HG03342 (cell line): ENCODE results near the gene ZNF469.
"Not testable (repeated sequence)": the region's sequence is repeated elsewhere in the genome, so short reads cannot be mapped to it uniquely, and the experiment has no call there.

Source experiments
- ATAC-seq: cut with Tn5 transposase; IDR thresholded peaks from one replicate; pipeline ENCODE4 v1.9.1; 2021; ENCODE audit warnings: mild to moderate bottlenecking, moderate library complexity; ENCODE audit not compliant: unreplicated experiment

The ZNF469 gene

DNA sequence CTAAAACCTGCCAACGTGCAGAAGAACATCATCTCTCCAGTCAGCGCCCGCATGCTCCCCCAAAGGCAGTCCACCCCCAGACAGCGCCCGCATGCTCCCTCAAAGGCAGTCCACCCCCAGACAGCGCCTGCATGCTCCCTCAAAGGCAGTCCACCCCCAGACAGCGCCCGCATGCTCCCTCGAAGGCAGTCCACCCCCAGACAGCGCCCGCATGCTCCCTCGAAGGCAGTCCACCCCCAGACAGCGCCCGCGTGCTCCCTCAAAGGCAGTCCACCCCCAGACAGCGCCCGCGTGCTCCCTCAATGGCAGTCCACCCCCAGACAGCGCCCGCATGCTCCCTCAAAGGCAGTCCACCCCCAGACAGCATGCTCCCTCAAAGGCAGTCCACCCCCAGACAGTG is 22.4 kb upstream of the ZNF469 start:
- ATAC-seq, result not testable (repeated sequence)

DNA sequence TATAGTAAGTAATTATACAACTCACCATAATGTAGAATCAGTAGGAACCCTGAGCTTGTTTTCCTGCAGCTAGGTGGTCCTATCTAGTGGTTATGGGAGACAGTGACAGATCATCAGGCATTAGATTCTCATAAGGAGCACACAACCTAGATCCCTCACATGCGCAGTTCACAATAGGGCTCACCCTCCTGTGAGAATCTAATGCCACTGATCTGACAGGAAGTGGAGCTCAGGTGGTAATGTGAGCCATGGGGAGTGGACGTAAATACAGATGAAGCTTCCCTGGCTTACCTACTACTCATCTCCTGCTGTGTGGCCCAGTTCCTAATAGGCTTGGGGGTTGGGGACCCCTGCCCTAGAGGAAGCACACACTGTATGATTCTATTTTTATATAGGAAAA is 21.8 kb upstream of the ZNF469 start:
- no peak for ATAC-seq

DNA sequence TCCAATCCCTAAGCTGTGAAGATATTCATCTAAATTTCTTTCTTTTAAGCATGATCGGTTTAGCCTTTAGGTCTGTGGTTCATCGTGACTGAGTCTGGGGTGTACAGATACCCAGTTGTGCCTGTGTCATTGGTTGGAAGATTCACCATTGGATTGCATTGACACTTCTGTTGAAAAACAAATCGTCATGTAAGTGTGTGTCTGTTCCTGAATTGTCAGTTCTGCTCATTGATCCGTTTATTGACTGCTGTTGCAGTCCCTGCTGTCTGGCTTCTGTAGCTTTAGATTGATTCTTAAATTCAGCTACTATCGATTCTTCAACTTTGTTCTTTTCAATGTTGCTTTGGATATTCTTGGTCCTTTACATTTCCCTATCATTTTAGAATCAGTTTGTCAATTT is 21.0 kb upstream of the ZNF469 start:
- no peak for ATAC-seq

DNA sequence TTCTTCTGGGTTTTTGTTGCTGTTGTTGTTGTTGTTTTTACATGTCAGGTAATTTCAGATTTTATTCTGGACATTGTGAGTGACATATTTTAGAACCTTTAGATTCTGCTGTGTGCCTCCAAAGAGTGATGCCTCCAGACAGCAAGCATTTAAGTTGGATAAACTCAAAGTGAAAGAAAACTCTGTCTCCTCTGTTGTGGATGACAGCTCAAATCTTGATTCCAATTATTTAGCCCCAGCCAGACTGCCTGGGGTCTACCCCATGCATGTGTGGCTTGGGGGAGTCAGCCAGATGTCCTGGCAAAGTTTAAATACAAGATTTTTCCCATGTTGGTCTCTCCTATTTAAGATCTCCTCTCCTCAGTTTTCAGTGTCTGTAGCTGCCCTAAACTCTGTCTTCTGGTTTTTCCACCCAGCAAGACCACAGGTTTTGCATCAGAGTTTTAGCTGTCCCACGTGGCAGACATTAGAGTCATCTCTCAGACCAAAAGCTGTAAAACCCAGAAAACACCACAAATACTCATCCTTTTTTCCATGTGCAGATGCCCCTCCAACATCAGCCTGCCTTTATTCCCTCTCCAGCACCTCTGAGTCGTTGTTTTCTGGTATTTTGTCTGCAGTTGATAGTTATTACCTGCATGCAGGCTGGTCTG is 19.4 kb upstream of the ZNF469 start:
- ATAC-seq, result no peak

DNA sequence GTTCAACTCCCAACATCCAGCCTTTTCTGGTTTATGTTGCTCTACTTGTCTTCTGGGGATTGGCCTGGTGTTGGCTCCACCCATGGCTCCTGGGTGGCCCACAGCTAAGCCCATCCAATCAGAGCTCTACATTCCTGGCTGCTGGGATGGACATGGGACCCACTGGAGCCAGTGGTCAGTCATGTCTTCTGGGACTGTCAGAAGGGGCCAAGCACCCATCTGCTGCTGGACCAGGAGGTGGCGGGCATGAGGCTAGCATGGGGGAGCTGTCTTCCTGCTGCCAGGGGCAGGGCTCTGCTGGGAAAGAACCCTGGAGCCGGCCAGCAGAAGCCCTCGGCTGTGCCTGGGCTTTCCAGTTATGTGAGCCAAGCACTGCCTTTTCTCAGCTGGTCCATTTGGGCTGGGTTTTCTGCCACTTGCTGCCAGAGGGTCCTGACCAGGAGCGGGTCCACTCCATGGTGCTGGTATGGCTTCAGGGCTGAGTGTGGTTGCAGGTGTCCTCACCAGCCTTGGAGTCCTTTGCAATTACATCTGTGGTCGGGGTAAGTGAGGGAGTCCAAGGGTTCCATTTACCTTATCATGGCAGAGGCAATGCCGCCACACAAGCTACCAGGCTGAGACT is 17.4 kb upstream of the ZNF469 start:
- no peak for ATAC-seq

DNA sequence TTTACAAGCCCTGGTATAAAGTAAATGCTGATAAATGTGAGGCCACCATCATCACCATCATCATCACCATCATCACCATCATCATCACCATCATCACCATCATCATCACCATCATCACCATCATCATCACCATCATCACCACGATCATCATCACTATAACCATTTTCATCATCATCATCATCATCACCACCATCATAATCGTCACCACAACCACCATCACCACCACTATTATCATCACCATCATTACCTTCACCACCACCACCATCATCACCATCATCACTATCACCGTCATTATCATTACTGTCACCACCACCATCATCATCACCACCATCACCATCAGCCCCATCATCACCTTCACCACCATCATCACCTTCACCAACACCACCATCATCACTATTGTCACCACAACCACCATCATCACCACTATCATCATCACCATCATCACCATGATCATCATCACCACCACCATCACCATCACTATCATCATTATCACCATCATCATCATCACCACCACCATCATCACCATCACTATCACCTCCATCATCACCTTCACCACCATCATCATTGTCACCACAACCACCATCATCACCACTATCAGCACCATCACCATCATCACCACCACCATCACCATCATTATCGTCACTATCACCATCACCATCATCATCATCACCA is 16.6 kb upstream of the ZNF469 start:
- no peak for ATAC-seq

DNA sequence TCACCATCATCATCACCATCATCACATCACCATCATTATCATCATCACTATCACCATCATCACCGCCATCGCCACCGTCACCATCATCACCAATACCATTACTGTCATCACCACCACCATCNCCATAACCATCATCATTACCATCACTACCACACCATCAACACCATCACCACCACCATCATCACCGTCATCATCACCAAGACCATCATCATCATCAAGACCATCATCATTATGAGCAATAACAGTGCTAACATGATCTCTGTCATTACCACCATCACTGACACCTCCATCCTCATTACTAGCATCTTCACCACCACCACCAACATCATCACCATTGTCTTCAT is 16.1 kb upstream of the ZNF469 start:
- no peak for ATAC-seq

DNA sequence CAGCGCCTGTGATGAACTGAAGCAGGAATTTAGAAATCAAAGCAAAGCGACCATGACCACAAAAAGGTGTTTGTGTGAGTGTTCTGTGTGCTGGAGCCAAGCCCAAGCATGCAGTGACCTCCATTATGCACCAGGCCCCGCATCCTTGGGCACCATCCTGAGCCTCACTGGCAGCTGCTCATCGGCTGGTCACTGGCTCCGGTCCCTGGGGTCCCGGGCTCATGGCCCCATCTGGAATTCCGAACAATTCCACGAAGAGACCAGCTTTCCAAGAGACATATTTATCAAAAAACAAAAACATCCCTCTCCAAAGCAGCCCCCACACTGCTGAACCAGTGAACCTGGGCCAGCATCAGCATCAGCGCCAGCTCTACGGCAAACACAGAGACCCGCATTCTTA is 15.2 kb upstream of the ZNF469 start:
- ATAC-seq, result no peak

DNA sequence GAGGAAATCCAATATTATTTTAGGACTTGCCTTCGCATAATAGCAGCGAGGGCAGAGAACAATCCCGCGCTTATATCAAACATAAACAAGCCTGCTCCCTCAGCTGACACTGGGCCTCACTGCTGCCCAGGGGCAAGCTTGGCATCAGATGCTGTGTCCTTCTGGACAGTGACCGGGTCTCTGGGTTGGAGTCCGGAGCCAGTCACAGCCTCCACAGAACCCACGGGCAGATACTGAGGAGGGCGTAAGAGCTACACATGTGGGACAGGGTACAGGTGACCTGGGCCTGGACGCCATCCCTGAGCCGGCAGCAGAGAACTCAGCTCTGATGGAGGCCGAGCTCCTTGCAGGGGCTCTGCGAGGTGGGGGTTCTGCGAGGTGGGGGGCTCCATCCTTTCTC is 14.7 kb upstream of the ZNF469 start:
- ATAC-seq, result no peak

DNA sequence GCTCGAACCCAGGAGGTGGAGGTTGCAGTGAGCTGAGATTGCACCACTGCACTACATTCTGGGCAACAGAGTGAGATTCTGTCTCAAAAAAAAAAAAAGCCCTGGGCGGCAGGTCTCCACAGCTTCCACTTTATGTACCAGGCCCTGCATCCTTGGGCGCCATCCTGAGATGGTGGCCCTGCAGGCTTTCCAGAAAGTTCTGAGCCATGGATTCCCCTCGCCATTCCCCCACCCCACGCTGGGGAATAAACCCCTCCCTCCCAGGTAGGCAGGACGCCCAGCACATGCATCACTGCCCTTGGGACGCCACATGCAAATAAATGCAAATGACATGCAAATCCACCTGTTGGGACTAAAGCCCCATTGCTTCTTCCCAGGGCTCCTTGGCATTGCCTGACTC is 13.8 kb upstream of the ZNF469 start:
- no peak for ATAC-seq

DNA sequence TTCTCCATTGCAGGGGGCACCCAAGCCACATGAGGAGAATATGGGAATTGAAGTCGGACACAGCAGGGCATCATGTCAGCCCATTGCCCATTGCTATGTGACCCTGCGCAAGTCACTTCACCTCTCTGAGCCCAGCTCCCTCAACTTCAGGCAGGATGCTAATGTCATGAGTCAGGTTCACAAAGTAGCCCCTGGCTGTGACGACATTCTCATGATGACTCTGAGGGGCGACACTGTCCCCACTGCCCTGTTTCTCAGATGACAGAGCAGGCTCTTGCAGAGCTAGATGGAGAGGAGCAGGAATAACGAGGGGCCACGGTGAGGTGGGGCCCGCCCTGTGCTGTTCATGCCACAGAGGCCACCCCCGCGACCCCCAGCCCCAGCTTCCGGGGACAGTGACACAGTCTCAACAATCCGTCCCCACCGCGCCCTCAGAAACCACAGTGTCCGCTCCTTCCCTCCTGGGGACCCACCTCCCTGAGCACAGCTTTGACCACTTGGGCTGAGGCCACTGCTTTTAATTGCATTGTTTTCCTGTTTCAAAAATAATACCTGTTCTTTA is 13.2 kb upstream of the ZNF469 start:
- ATAC-seq, result no peak

DNA sequence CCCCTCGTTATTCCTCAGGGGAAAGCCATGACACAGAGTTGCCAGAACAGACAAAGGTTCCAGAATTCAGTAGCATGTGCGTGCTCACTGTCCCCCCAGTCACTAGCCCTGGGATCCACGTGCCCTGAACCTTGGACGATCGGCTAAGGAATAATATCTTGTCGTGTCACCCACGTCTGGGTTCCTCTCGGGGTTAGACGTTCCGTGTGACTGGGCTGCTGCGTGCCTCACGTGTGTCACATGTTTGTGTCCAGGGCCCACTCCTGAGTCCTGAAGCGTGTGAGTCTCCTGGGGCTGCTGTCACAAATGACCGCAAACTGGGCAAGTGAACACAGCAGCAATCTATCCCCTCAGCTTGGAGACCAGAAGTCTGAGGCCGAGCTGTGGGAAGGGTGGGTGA is 12.4 kb upstream of the ZNF469 start:
- no peak for ATAC-seq

DNA sequence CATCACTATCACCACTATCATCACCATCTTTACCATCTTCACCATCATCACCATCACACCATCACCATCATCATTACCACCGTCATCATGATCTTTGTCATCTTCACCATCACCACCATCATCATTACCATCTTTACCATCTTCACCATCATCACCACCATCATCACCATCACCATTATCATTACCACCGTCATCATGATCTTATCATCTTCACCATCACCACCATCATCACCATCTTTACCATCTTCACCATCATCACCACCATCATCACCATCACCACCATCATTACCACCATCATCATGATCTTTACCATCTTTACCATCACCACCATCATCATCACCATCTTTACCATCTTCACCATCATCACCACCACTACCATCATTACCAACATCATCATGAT is 10.2 kb upstream of the ZNF469 start:
- no peak for ATAC-seq

DNA sequence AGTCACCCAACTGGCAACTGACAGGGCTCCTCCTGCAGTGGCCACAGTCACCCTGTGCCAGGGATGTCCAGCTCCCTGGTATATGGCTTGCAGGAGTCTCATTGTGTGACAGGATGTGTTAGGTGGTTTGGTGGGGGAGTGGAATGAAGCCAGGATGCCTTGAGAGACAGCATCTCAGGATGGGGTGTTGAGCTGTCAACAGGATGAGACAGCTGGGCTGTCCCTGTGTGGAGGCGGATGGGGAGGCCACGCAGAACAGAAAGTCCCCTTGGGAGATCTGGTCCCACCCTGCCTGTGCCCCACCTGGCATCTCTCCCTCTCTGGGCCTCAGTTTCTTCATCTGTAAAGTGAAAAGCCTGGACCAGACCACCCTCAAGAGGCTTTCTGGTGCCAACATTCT is 9.5 kb upstream of the ZNF469 start:
- ATAC-seq, result no peak

DNA sequence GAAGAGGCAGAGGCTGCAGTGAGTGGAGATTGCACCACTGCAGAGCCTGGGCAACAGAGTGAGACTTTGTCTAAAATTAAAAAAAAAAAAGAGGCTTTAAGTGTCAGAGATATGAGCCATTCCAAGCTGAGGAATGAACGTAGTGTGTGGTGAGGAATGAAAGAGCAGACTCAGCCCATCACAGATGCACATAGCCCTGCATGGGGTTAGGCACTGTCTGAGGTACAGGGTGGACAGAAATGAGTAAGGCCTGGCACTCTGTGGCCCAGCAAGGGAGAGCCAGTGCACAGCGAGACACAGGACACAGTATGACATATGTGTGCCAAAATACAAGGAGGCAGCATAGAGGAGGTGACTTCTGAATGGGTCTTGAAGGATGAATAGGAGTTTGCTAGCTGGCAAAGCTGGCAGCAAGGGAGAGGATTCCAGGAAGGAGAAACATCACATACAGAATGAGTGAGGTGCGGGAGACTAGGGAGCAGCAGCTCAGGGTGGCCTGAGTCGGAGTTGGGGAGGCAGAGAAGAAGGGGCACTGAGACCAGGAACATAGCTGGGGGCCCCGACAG is 8.7 kb upstream of the ZNF469 start:
- ATAC-seq, result no peak

DNA sequence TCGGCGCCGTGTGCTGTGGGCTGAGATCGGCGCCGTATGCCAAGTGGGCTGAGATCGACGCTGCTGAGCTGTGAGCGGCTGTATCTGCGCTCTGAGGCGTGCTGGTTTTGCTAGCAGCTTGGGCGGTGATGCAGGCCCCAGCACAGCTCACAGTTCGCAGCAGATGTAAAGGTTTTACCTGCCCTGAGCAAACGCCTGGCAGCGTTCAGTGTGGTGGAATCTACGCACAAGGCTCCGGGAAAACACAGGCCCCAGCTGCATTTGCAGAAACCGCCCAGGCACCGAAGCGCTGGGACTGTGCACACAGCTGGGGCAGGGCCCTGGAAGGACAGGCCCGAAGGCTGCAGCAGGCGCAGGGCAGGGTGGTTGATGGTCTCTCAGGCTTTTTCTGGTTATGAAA is 8.0 kb upstream of the ZNF469 start:
- no peak for ATAC-seq

DNA sequence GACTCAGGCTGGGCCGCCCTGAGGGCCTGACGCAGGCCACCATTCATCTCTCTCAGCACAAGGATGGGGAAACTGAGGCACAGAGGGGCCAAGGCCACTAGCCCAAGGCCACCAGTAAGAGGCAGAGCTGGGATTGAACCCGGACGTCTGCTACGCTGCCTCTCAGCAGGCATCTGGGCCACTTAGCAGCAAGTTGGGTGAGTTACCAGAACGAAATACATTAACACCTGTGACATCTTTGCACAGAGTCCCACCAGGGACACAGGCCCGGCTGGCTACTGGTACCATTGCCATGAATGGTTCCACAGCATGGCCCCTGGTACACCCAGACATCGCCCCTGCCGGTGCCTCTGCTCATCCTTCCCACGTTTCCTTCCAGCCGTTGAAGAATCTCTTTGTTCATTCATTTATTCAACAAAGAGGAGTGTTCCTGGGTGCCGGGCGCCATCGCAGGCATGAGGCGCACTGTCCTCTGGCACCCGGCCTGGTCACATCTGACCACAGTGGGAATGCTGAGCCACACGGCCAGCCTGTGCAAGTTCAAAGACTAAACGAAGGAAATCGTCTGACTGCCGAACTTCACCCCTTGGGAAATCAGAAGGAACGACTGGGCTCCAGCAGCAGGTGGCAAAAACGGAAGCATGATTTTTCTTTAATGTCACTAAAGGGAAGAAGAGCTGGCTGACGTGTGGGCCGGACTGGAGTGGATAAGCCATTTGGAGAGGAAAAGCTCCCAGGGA is 7.4 kb upstream of the ZNF469 start:
- ATAC-seq, result no peak

DNA sequence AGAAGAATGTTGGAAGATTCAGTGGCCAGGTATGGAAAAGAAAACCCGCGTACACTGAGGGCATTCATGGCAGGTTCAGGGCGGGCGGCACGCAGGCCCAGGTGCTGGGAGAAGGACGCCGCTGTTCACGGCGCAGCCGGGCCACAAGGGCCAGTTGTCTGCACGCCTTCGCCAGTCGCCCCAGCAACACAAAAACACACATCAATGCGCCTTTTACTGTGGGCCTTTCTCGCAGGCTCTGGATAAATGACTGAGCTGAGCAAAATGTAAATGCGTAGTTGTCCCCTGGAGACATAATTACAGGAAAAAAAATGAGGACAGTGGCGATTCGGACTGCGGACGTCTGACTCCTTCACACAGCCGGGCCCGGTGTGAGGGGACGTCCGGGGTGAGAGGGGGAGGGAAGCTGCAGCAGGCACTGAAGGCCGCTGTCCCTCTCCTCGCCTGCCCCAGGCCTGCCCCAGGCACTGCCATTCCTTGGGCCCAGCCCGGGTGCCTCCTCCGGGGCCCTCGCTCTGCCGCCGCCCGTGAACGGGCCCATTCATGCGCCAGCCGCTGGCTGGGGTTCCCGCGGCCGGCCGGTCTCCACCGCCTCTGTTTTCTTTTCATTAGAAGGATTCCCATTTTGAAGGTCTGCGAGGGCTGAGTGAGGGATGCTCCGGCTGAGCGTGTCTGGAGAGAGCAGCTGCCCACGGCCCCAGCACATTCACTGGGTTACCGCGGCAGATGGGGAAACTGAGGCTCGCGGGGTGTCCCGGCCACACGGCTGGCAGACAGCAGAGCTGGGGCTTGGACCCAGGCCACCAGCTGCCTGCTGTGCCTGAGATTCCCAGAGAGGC is 6.5 kb upstream of the ZNF469 start:
- no peak for ATAC-seq

DNA sequence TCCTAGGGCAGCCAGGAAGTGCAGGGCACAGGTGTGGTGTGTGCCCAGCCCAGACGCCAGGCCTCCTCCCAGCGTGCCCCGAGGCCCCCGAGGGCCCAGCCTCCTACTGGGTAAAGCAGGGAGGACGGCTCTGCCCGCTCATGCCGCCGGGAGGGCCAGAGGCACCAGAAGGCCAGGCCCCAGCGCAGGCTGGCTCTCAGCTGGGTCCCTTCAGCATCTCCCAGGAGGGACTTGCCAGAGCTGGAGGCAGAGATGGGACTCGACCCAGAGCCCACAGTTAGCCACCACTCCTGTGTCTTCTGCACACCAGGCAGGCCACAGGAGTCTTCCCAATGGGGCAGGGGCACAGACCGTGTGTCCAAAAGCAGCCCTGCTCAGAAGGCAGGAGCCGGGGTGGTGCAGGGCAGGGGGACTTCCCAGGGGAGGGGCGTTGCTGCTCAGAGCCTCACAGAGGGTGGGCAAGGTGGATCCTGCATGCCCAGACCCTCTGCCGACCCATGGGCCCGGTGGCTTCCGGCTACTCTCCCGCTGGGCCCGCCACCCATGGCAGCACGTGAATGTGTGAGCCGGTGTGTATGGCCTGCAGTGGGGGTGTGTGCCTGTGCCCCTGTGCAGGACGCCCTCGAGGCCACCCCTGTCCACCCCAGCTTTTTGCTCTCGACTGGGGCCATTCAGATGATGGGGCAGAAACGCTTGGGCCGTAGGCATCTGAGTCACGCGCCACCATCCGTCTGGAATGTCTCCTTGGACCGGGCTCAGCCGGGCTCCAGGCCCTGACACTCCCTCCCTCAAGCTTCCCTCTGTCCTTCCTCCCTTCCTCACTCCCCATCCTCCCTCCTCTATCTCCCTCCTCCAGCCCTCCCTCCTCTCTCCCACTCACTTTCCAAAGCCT is 5.7 kb upstream of the ZNF469 start:
- no peak for ATAC-seq
